ENCODE measurements around the gene DSC3.

- TF ChIP-seq KDM1A (IDR thresholded peaks at IDR 0.05; ENCODE audit: low read depth) (no peak), CTCF (IDR thresholded peaks at IDR 0.05) (no peak), POLR2A (IDR thresholded peaks at IDR 0.05; ENCODE audit: low read length) (no peak), PHF8 (IDR thresholded peaks at IDR 0.05; ENCODE audit: borderline replicate concordance, low read depth) (no peak), RCOR1 (IDR thresholded peaks at IDR 0.05; ENCODE audit: low read depth, low read length) (no peak), HOXB5 (CRISPR knock-in tag; IDR thresholded peaks at IDR 0.05) (no peak), HMGXB4 (CRISPR knock-in tag; IDR thresholded peaks at IDR 0.05; ENCODE audit: borderline replicate concordance) (no peak), ZSCAN20 (CRISPR knock-in tag; IDR thresholded peaks at IDR 0.05) (no peak)
- TF ChIP-seq, protein P1, sequence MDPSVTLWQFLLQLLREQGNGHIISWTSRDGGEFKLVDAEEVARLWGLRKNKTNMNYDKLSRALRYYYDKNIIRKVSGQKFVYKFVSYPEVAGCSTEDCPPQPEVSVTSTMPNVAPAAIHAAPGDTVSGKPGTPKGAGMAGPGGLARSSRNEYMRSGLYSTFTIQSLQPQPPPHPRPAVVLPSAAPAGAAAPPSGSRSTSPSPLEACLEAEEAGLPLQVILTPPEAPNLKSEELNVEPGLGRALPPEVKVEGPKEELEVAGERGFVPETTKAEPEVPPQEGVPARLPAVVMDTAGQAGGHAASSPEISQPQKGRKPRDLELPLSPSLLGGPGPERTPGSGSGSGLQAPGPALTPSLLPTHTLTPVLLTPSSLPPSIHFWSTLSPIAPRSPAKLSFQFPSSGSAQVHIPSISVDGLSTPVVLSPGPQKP (IDR thresholded peaks at IDR 0.05; ENCODE audit: low read depth, low read length) = no peak
Measured at GRCh38 chr18:31088532-31088931, 46.0 kb upstream of the DSC3 start.
